ENCODE data around the gene CDC7. TPM values are rescaled to one million over a fixed set of nuclear protein-coding genes. Genes with fewer than 3 reads are reported as not detected.

The CDC7 gene
- total RNA-seq, 1 donor from 2014 or later = 2.4 TPM

Other genes with a start within 250 kb of the CDC7 start
- gene HFM1, start 96.0 kb upstream of the CDC7 start, total RNA-seq = 0.84 TPM

Data from mesenteric fat pad (tissue), 1 donor.